SK-N-SH (cell line): ENCODE measurements around the gene GALNT17. TPM values are rescaled to one million over a fixed set of nuclear protein-coding genes. Genes with fewer than 3 reads are reported as not detected.

Source experiments
- CTCF ChIA-PET: fragments of 300-600, 350-600 bp; formaldehyde crosslinking; extraction: SDS; loops from one replicate; lab custom pipeline; 2021; lab: Yijun Ruan, JAX
- POLR2A ChIA-PET: fragments of 350-600 bp; sonication (Branson Sonifier 250); formaldehyde crosslinking; extraction: SDS; loops from one replicate; lab custom pipeline; 2020; ENCODE audit warnings: antibody characterized with exemption, inconsistent platforms; lab: Yijun Ruan, JAX
- DNase-seq: peaks from one replicate; pipeline ENCODE4 v3.0.0; 2012
- H2AFZ ChIP-seq: fragments of 200-600 bp; sonication (generic); 2 replicates; pipeline ENCODE4 v1.8.1; 2016; ENCODE audit warnings: antibody characterized with exemption, mild to moderate bottlenecking, low read depth
- H3F3A ChIP-seq: fragments of 200-600 bp; sonication (generic); replicated peaks from 2 replicates; pipeline ENCODE3; 2016; ENCODE audit warnings: antibody characterized with exemption, mild to moderate bottlenecking; ENCODE audit not compliant: insufficient read depth
- H3K27ac ChIP-seq, 2 experiments: fragments of 200-500 bp in 1 of 2; fragments of 200-600 bp in 1 of 2; sonication (Bioruptor generic) in 1 of 2; sonication (generic), shearing (Covaris generic) in 1 of 2; 2 replicates each; pipeline versions ENCODE4 v1.5.1 to v1.6.1; 2014 to 2016; ENCODE audit warnings: low read depth in 2 of 2, inconsistent platforms in 1 of 2, low read length in 1 of 2, mild to moderate bottlenecking in 1 of 2, mixed read lengths in 1 of 2
- H3K27me3 ChIP-seq: fragments of 200-600 bp; sonication (generic), shearing (Covaris generic); 2 replicates; pipeline ENCODE4 v1.6.1; 2016; ENCODE audit warnings: mixed run types; ENCODE audit not compliant: insufficient read depth
- H3K36me3 ChIP-seq, 2 experiments: fragments of 200-500 bp in 1 of 2; fragments of 200-600 bp in 1 of 2; sonication (Bioruptor generic) in 1 of 2; sonication (generic) in 1 of 2; replicated peaks in 1 of 2; 2 replicates each; pipeline versions ENCODE3 to v1.5.1; 2014 to 2016; ENCODE audit warnings: low read length in 1 of 2, mild to moderate bottlenecking in 1 of 2; ENCODE audit not compliant: insufficient read depth in 2 of 2, control insufficient read depth in 1 of 2
- H3K4me1 ChIP-seq, 2 experiments: fragments of 200-500 bp in 1 of 2; fragments of 200-600 bp in 1 of 2; sonication (Bioruptor generic) in 1 of 2; sonication (generic), shearing (Covaris generic) in 1 of 2; 2 replicates each; pipeline versions ENCODE4 v1.5.1 to v1.6.1; 2014 to 2016; ENCODE audit warnings: low read depth in 1 of 2, low read length in 1 of 2, mixed run types in 1 of 2; ENCODE audit not compliant: insufficient read depth in 2 of 2, control insufficient read depth in 1 of 2
- H3K4me2 ChIP-seq: fragments of 200-600 bp; sonication (generic), shearing (Covaris generic); 2 replicates; pipeline ENCODE4 v1.6.1; 2017; ENCODE audit warnings: mixed run types
- H3K4me3 ChIP-seq, 2 experiments: fragments of 200-500 bp in 1 of 2; fragments of 200-600 bp in 1 of 2; sonication (Bioruptor generic) in 1 of 2; sonication (generic), shearing (Covaris generic) in 1 of 2; 2 replicates each; pipeline versions ENCODE4 v1.5.1 to v1.8.1; 2014 to 2016; ENCODE audit warnings: low read depth in 2 of 2, inconsistent platforms in 1 of 2, low read length in 1 of 2, mild to moderate bottlenecking in 1 of 2, mixed read lengths in 1 of 2, moderate library complexity in 1 of 2
- H3K79me2 ChIP-seq: fragments of 200-600 bp; sonication (generic); 2 replicates; pipeline ENCODE4 v1.8.1; 2017; ENCODE audit warnings: mild to moderate bottlenecking; ENCODE audit not compliant: insufficient read depth
- H3K9ac ChIP-seq: fragments of 200-600 bp; sonication (generic); 2 replicates; pipeline ENCODE4 v1.6.1; 2017; ENCODE audit warnings: mixed run types
- H3K9me2 ChIP-seq: fragments of 200-600 bp; sonication (generic); 2 replicates; pipeline ENCODE4 v1.6.1; 2017; ENCODE audit warnings: mixed run types
- H3K9me3 ChIP-seq: fragments of 200-600 bp; sonication (generic); 2 replicates; pipeline ENCODE4 v1.6.1; 2017; ENCODE audit warnings: mixed run types, mild to moderate bottlenecking, moderate library complexity
- H4K20me1 ChIP-seq: fragments of 200-600 bp; sonication (generic); 2 replicates; pipeline ENCODE4 v1.6.1; 2017; ENCODE audit warnings: mild to moderate bottlenecking, mixed run types; ENCODE audit not compliant: insufficient read depth
- EP300 ChIP-seq, 2 experiments: IDR thresholded peaks; 2 replicates each; pipeline versions ENCODE4 v1.4.0 to v1.6.1; 2012; ENCODE audit warnings: borderline replicate concordance in 1 of 2, low read depth in 1 of 2, low read length in 1 of 2
- GABPA ChIP-seq: IDR thresholded peaks from 2 replicates; pipeline ENCODE4 v1.4.0; 2012; ENCODE audit warnings: low read depth, mild to moderate bottlenecking
- GATA2 ChIP-seq: sonication (generic); formaldehyde crosslinking; IDR thresholded peaks from 2 replicates; pipeline ENCODE4 v1.5.0; 2020; ENCODE audit warnings: mild to moderate bottlenecking, missing genetic modification reagents
- JUND ChIP-seq: IDR thresholded peaks from 2 replicates; pipeline ENCODE4 v1.4.0; 2012
- MXI1 ChIP-seq: IDR thresholded peaks from 2 replicates; pipeline ENCODE4 v1.6.1; 2012; ENCODE audit warnings: mild to moderate bottlenecking, low read depth, low read length, improper control_type of control experiment
- NRF1 ChIP-seq: IDR thresholded peaks from 2 replicates; pipeline ENCODE4 v1.6.1; 2012; ENCODE audit warnings: low read depth, mild to moderate bottlenecking, low read length
- PBX3 ChIP-seq: IDR thresholded peaks from 2 replicates; pipeline ENCODE4; 2012
- POLR2AphosphoS5 ChIP-seq: IDR thresholded peaks from 2 replicates; pipeline ENCODE4 v1.6.1; 2012; ENCODE audit warnings: low read depth, low read length
- RAD21 ChIP-seq: IDR thresholded peaks from 2 replicates; pipeline ENCODE4 v1.6.1; 2012; ENCODE audit warnings: mild to moderate bottlenecking, low read length
- RCOR1 ChIP-seq: fragments of 150-350 bp; IDR thresholded peaks from 2 replicates; pipeline ENCODE4 v1.6.1; 2017; ENCODE audit warnings: antibody characterized with exemption, low read length
- SMC3 ChIP-seq: IDR thresholded peaks from 2 replicates; pipeline ENCODE4 v1.6.1; 2012; ENCODE audit warnings: low read depth, low read length, improper control_type of control experiment
- TAF1 ChIP-seq: IDR thresholded peaks from 2 replicates; pipeline ENCODE4 v1.6.1; 2012; ENCODE audit warnings: low read depth, mild to moderate bottlenecking, low read length, moderate library complexity, borderline replicate concordance
- TCF12 ChIP-seq: IDR thresholded peaks from 2 replicates; pipeline ENCODE4 v1.4.0; 2012
- YY1 ChIP-seq: IDR thresholded peaks from 2 replicates; pipeline ENCODE4 v1.4.0; 2012; ENCODE audit warnings: low read depth, mild to moderate bottlenecking
- WGBS: methylation state at CpG from one replicate; pipeline ENCODE4 v1.1.6; 2017; ENCODE audit warnings: low lambda C conversion rate; 5-methylcytosine and 5-hydroxymethylcytosine counted together
- polyA plus RNA-seq, 3 experiments: library from polyadenylated mRNA; depleted of rRNA; stranded (reverse); fragments of >200 nt; gene quantifications; 2 replicates each; pipeline ENCODE4 v1.2.3, GENCODE V29; 2012
- TF ChIP-seq, protein P1 (sequence below): fragments of 150-350 bp; IDR thresholded peaks from 2 replicates; pipeline ENCODE4 v1.6.1; 2016; ENCODE audit warnings: mild to moderate bottlenecking, low read depth, low read length

GALNT17 gene
- polyA plus RNA-seq, 1 of the 3 experiments (the other 2 are of a cell fraction): not detected

DNA sequence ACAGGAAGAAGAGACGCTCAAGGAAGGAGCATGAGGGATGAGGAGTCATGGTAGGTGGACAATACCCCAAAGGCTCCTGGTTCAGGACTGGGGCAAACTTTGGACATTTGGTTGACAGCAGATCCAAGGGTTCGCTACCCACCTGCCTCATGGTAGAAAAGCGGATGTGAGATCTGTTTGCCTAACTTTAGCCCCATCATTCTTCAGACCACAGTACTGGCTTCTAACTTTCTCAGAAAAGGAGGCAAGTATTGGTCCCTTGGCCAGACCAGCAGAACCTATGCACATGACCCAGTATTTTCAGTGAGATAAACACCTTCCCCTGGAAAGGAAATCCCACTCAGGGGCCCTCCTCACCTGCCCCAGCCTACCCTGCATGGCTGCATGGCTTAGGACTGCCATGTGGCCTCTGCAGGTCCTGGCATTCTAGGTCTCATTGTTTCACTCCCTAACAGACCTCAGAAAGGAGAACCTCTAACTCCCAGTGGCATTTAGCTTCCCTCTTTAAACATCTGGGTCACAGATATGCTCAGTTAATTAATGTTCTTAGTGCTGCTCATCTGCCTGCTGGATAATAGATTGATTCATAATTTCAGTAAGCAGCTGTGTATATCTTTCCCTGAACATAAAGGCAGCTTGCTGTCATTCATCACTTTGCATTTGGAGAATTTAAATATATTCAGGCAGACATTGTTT is 574.1 kb downstream of the GALNT17 start:
- Histone ChIP-seq H2AFZ (no peak overlapping the region), H3K4me2 (no peak overlapping the region), H3K4me3 (no peak overlapping the region), H3K9ac (no peak overlapping the region), H3K4me1 (no peaks in the 10 kb centered on the region), H3F3A (no peaks in the 10 kb centered on the region), H3K9me2 (no peaks in the 10 kb centered on the region), H3K79me2 (no peaks in the 10 kb centered on the region), H4K20me1 (no peaks in the 10 kb centered on the region), H3K36me3 (no peaks in the 10 kb centered on the region), H3K27me3 (no peaks in the 10 kb centered on the region), H3K9me3 (no peaks in the 10 kb centered on the region), H3K27ac (no peak overlapping the region)
- POLR2A ChIA-PET: no interaction called here
- TF ChIP-seq TAF1: no peak
- TF ChIP-seq, protein P1, sequence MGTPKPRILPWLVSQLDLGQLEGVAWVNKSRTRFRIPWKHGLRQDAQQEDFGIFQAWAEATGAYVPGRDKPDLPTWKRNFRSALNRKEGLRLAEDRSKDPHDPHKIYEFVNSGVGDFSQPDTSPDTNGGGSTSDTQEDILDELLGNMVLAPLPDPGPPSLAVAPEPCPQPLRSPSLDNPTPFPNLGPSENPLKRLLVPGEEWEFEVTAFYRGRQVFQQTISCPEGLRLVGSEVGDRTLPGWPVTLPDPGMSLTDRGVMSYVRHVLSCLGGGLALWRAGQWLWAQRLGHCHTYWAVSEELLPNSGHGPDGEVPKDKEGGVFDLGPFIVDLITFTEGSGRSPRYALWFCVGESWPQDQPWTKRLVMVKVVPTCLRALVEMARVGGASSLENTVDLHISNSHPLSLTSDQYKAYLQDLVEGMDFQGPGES: no peak
- no peak for TF ChIP-seq NRF1
- no peak for TF ChIP-seq TCF12
- no peak for TF ChIP-seq GATA2 (CRISPR knock-in tag)
- no peak for TF ChIP-seq PBX3
- TF ChIP-seq SMC3: no peak
- TF ChIP-seq EP300 (IDR thresholded peaks at IDR 0.05; ENCODE audit: borderline replicate concordance in 1 of 2, low read depth in 1 of 2, low read length in 1 of 2): no peak
- TF ChIP-seq JUND: no peak
- TF ChIP-seq YY1: no peak
- no peak for TF ChIP-seq RAD21
- WGBS: 22% methylated on average over 3 of the region's 3 CpGs
- CTCF ChIA-PET: no interaction called here
- no peak for DNase-seq

GRCh38 chr7:71706597-71706975 is 574.6 kb downstream of the GALNT17 start:
- CTCF ChIA-PET: no interaction called here

More at GRCh38 chr7:71706597-71706975, 574.6 kb downstream of the GALNT17 start:
- Histone ChIP-seq H3K4me3 (no peak overlapping the region), H2AFZ (no peak overlapping the region), H3K79me2 (no peaks in the 10 kb centered on the region), H3K27me3 (no peaks in the 10 kb centered on the region), H3K4me2 (no peak overlapping the region)
- 5% methylated on average over 2 of the region's 2 CpGs for WGBS
- TF ChIP-seq MXI1 (no peak), RCOR1 (no peak), POLR2AphosphoS5 (no peak), GABPA (no peak)
- TF ChIP-seq, all 33 proteins: peak for 0
- Histone ChIP-seq H3K9me2 (no peaks in the 10 kb centered on the region), H3F3A (no peaks in the 10 kb centered on the region), H3K36me3 (no peaks in the 10 kb centered on the region), H3K27ac (no peak overlapping the region), H4K20me1 (no peaks in the 10 kb centered on the region), H3K9ac (no peak overlapping the region), H3K9me3 (no peaks in the 10 kb centered on the region), H3K4me1 (no peaks in the 10 kb centered on the region)
- DNase-seq: no peak
- POLR2A ChIA-PET: no interaction called here
